Stimulated activated CD8-positive, alpha-beta memory T cell treated with anti-CD3 and anti-CD28 coated beads, Interleukin-15, amount 100 ng/mL, for 1 hour (primary cell): ENCODE data around the gene FAM240A.

Experiments
- DNase-seq: peaks from one replicate; pipeline ENCODE4 v3.0.0-alpha.2; 2020; ENCODE audit warnings: low read depth

Gene FAM240A

DNA sequence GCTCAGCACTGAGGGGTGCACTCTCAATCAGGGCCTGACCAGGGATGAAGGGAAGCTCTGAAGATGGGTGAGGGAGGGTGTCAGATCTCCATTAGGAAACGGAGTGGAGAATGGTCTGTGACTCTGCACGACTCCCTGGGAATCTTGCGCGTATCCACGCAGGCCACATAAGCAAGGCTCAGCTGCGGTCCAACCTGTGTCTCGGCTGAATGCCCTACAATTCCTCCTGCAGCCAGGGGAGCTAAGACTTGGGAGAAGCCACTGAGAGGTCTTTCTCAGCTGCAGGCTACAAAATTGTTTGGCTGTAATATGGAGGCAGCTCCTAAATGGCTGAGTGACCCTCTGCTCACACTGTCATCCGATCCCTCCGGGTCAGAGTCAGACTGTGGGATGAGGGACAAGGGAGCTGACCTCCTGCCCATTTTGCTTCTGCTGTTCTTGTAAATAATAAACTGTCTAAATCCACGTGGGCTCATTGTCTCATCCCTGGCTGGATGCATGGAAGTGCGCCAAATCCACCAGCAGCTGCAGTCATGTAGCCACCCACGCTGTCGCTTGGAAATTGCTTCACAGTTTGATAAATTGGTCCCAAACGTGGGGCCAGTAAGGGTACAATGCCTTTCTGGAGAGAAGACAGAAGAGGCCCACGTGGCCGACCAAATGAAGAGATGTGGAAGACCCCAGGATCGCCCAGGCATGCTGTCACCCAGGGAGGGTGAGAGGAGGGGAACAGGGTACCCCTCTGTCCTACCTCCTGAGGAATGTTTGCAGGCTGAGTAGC lies 50.6 kb downstream of the FAM240A start:
- DNase-seq = no peak

DNA sequence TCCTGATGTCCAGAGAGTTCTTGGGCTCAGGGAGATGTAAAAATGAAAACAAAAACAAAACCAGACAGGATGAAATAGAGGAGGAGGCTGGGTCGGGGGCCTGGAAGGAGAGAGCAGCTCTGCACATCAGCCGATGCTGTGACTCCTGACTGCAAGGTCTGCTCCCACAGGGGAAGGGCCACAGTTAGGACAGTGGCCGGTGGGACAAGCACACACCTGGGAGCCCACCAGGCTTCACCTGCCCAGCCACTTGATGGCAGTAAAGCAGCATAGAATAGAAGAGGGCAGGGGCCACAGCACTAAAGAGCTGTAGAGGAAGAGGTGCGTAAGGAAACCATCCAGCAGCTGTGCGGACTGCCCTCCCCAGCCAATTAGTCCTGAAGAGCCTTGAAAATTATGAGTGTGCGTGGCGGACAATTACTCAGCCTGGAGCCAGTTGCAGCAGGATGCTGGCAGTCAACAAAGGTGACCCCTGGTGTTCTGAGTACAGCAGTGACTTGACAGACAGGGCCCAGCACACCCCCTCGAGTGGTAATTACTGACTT lies 51.3 kb downstream of the FAM240A start:
- DNase-seq = no peak

DNA sequence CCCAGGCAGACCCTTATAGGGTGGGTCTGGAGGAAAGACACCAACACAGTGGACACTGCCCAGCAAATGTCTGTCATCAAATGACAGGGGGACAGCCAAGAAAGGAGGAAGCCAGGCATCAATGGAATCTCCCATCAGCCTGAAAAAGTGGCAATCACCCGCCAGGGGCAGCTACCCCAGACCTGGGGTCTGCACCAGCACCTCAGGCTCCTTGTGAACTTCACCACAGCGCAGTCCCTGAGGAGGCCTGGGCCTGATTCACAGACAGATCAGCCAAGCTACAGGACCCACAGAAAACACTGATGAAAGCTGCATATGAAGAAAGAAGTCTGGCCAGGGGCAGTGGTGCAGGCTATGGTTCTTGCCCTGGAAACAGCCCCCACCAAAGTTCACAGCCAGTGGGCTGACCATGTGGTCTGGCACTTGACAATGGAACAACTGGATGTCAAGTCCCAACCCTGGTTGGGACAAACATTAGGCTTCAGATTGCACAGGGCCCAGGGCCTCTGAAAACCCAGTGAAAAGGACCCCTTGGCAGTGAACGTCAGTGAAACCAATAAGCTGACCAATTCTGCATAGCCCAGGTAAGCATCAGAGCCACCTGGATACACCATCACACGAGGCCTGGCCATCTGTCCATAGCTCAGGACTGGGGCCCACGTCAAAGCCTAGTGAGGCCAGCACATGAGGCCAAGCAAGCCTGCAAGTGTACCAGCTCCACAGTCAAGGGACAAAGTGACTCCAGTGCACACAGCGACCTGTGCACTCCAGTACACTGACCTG lies 52.1 kb downstream of the FAM240A start:
- DNase-seq = no peak

DNA sequence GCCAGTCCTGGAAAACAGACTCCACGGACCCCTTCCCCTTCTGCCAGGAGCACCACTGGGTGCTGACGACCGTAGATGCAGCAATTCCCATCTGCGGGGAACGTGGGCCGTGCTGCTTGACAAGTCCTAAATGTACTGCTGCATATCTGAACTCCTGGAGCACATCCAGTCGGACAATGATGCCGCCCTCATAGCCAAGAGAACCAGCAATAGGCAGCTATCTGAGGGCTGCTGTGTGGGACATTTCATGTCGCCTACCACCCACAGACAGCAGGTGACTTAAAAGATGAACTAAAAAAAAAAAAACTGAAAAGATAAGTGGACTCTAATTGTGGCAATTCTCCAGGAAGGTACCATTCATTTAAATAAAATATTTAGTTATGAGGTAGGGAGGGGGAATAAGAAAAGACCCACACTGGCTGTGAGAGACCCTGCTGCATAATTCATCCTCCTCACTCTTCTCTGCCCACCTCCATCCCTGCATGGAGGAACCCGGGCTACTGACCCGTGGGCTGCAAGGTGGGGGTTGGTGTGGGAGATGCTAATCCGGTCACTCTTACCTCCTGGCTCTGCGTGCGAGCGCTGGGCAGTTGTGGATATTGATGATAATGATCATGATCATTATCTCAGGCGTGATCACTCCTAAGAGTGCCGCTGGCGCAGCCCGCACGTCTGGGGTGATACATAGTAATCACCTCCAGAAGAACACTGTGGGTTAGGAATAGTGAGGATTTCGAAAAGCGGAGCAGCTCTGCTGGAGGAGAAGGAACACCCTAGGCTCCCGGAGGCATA lies 52.8 kb downstream of the FAM240A start:
- no peak for DNase-seq

DNA sequence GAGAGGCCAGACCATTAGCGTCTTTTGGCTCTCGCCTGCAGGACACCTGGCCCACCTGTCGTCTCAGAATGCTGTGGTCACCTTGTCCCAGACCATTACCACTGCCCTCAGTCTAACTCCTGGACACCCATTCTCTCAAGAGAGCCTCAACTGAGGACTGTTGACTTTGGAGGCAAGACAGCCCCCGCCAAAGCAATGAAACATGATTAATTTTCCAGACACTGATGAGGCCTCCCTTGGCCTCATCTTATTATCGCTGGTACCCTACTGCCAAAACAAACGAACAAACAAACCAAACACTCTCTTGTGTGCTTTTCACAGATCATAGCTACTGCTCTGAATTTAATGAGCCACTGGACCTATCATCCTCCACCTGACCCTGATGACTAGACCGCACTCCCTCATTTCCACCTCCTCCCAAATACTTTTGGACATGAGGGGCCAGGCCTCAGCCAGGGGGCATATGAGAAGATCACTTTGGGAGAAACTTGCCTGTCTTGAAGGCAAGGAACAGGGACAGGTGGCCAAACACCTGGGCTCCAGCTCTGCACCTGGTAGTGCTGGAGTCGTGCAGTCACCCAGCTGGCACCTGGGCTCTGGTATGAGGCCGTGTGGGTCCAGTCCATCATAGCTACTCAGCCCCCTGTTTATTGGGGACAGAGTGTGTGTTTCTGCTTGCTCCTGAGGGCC lies 53.6 kb downstream of the FAM240A start:
- DNase-seq = no peak

DNA sequence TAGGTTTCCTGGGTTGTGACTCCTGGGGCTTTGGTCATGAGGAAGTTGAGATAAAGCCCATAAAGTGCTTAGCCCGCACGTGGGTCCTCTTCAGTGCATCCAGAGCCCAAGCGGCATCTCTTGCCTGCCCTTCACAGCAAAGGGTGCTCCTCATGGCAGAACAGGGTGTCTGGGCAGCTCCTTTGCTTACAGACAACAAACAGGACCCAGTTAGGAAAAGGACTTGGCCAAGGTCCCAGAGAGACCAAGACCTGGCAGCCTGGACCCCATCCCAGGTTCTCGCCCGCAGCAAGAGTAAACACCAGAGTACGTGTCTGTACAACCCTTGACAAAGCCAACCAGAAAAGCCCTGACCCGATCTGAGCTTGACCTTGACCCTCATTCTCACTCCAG lies 54.1 kb downstream of the FAM240A start:
- no peak for DNase-seq

DNA sequence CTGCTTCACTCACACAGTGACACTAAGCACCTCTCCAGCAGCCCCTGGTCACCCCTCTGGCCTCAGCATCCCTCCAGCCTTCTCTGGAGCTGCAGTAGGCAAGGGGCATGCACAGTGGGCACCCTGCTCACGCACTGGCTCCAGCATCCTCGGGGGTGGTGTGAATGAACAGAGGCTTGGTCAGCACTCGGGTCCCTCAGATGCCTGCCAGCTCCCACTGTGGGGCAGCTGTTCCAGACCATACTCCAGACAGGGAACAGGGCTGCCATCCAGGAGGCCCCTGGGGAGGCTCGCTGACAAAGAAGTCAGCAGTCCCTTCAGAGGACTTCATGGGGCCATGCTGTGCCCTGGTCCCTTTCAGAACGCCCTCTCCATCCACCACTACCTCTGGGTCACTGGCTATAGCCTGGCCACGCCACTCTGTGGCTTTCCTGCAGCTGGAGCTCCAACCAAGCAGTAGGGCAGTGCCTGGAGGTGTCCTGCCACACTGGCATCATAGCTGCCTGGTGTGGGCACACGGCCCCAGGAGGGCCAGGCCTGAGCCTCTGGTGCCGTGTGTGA lies 54.8 kb downstream of the FAM240A start:
- no peak for DNase-seq

DNA sequence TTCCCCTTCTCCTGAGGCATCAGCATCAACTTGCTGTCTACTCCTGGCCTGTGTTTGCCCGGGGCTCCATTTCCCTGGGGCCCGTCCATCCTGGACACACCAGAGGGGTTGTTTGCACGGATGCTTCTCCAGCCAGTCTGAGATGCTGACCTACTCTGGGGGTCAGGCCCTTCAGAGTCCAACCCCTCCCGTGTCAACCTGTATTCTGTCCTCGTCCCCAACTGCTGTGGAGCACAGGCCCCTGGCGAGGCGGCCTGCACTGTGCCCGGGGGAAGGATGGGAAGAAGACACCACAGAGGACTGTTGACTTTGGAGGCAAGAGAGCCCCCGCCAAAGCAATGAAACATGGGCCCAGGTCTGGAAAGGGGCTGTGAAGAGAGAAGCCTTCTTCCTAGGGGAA lies 55.3 kb downstream of the FAM240A start:
- DNase-seq = no peak

DNA sequence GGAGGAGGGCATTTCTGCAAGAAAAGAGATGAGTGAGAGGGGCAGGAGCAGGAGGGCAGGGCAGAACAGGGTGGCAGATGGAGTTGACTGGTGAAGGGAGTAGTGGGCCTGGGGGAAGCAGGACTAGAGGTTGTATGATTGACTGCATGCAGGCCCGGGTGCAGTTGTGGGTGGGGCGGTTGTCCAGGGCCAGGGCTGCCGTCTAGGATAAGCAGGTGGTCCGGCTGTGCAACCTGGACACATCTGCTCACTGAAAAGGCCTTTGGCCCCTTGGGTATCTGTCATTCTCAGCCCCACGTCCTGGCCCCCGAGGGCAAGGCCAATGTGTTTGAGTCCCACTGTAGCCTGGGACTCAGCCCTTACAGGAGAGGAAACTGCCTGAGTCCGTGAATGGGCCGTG lies 55.8 kb downstream of the FAM240A start:
- no peak for DNase-seq

DNA sequence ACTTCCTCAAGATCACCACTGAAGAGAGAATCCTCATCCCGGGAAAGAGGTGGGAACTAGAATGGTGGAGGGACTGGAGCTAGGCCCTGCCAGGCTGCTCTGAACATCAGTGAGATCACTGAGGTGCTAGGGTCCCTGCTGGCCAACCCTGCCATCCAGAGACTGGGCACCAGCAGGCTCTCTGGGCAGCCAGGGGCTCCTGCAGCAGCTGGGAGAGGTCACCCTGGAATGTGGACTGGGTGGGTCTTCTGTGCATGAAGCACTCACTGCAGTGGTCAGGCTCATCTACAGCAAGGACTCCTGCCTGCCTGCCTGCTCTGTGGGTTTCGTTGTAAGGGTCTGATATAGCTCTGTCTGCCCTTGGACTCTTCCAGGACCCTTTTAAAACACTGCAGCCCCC lies 56.3 kb downstream of the FAM240A start:
- no peak for DNase-seq

DNA sequence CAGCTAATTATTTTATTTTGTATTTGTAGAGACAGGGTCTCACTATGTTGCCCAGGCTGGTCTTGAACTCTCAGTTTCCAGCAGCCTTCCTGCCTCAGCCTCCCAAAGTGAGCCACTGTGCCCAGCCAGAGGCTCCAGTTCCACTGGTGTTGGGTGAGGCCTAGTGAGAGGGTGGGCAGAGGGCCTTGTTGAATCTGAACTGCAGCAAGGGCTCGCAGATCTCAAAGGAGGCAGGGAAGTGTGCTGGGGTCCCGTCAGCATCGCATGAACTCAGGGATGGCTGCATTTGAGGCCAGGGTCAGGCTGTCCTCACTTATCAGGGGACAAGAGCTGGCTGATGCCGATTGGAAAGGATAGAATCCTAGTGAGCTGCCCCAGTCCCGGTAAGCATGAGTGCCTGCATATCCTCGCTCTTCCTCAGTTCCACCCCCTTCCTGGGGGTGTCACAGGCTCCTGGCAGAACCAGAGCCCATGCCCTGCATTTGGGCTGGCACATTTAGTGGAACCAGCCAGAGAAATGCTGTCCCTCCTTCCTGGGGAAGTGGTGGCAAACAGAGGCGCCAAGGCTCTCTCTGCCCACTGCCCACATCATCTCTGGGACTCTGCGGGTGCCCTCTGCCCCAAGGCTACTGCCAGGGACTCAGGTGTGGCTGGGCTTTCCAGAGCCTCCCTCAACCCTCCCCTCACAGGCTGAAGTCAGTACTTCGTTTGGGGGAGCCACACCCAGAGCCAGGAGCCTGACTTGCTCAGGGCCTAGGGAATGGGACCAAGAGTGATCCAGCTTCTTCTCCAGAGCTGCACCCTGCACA lies 57.1 kb downstream of the FAM240A start:
- no peak for DNase-seq

DNA sequence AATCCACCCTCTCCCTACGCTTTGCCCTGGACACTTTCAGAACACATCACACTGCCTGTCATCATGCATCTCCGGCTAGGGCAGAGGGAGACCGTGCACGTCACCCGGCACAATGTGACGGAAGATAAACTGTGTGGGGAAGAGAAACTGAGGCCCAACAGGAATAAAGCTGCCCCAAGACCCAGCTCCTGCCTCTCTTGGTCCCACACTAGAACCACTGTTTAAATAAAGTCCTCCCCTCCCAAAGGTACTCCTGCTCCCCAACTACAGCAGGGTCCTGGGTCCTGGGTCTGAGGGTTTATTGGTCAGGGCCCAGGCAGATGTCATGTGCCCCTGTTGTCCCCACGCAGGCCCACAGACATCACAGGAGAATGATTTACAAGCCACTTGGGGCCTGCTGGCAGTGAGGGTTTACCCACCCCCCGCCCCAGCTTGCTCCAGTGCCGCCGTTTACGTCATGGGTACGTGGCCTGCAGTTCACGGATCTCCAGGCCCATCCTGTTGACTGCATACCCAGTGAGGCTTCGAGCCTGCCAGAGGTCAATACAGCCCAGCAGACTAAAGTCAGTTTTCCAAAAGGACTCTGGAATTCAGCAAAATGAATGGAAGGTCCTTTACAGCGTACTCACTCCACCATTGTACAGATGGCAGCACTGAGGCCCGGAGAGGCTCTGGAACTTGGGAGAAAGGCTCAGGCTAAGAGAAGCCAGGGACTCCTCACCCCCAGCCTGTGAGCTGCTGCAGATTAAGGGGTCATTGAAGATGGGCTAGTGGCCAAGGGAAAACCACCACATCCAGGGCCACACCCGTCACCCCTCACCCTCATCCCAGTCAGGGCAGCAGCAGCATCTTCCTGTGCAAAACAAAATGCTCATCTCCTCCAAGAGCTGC lies 57.9 kb downstream of the FAM240A start:
- no peak for DNase-seq

DNA sequence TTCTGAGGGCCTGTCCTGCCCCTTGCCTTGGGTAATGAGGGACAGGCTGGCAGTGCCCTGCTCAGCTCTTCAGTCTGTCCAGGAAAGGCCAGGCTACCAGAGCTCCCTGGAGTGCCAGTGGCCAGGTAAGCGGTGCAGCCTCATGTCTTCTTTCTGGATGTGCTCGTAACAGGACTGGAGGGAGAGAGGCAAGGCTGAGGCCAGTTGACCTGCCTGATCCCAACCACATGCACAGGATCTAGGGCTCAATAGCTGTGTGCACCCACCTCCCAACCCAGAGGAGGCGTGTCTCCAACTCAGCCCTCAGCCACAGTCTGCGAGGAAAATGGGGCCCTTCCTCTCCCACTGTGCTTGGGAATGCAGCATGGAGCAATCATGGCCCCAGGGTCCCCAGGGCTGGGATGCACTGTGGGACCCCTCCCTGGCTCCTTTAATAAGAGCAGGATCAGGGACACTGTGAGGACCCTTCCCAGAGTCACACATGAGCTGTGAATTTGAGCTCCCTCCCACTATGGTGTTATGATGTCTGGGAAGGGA lies 58.6 kb downstream of the FAM240A start:
- no peak for DNase-seq

DNA sequence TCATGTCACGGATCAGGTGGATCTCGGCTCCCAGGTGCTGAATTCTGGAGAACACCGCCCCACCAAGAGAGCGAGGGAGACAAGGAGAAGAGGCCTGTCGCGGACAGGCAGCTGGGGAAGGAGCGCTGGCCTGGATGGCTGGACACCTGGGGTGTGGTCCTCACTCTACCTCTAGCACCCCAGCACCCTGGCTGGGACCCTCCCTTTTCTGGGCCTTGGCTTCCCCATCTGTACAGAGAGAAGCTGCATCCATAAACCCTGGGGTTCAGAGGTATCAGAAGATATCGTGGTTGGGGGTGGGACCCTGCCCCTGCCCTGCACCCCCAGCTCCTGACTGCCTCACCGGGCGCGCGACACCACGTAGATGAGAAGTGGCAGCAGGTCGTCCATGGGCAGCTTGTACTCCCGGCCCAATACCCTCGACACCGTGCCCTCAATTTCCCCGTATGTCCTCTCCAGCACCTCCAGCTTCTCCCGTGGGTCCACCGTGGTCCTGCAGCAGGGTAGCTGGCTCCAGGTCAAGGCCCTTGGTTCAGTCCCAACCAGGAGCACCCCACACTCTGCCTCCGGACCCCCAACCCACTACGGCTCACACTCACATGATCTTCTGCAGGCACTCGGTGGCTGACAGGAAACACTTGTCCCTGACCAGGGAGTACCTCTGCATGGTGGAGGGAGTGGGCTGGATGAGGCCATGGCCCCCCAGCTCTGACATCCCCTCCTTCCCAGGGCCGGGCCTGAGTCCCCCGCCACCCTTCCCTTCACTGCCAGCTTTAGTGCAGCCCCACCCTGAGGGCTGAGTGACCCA lies 59.4 kb downstream of the FAM240A start:
- DNase-seq = no peak

DNA sequence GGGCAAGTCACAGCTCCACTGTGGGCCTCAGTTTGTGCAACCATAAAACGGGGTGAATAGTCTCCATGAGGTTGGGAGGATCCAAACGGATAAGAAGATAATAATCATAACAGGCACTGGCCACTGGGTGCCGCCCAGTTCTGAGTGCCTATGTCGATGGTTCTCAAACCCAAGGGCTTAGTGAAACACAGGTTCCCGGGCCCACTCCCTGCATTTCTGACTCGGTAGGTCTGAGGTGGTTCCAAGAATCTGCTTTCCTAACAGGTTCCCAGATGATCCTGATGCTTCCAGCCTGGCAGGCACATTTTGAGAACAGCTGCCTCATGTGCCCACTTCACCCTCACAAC lies 60.0 kb downstream of the FAM240A start:
- DNase-seq = no peak

DNA sequence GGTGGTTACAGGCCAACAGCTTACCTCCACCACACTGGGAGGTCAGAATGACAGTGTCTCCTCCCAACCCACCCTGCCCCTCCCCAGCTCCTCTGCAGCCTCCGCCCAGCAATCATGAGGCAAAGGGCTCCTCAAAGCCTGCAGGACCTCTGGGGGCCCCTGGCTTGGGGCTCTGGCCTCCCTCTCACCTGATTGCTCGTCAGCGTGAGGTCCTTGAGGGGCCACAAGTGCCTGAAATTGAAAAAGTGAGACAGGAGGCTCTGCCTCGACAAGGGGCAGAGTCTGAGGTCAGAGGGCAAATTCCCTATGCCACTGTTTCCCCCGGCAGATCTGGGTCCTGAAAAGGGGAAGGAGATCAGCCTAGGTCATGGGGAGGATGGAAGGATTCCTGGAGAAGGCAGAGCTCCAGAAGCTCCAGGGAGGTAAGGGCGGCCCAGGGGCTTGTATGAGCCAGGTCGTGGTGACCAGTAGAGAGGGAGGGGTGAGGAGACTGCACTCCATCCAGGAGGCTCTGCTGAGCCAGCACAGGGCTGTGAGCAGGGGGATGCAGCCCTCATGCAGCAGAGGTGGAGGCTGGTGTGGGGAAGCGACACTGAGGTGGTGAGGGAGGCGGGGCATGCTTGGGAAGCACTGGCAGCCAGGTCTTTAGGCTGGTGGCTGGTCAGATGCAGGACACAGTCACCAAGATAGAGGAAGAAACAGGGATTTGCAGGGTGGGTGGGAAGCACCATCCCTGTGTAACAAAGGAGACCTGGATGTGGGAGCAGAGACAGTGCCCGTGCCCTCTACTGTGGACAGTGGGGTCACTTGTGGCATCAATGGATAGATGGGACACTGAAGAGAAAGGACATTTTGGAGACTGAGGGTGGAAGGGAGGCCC lies 61.1 kb downstream of the FAM240A start:
- DNase-seq = no peak

DNA sequence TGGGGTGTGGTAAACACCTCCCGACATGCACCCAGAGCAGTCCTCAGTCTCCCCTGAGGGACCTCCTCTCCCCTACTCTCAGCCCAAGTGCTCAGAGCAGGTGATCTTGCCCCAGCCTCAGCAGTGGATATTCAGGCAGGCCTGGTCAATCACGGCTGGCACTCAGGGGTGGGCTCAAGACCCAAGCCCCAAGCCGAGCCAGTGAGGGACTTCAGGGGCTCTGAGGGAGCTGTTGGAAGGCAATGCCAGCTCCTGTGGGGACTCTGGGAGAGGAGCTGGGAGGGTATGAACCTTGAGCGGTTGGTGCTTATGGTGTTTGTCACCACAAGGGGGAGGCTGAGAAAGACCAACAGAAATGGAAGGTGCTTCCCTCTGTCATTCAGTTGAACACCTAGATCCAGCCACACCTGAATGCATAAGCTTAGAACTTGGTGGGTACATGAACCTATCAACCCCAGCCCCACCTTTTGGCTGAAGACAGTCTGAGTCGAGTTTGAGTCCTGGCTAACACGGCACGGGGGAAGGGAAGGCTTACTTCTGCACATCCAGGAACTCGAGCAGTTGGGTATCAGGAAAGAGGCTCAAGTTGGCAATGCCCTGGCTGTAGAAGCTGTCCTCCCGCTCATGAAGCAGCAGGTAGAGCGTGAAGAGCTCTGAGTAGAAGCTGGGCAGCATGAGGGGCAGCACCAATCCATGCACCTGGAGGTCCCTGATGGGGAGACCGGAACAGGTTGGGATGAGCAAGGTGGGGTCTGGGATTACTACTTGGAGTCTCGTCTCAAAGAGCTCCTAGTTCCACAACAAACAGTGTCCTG lies 61.9 kb downstream of the FAM240A start:
- DNase-seq = no peak
